ENCODE results near the gene CUL4A. TPM values are rescaled to one million over a fixed set of nuclear protein-coding genes. Genes with fewer than 3 reads are reported as not detected.

CUL4A gene
- total RNA-seq, 2 experiments from 2014 or later = 87.7 to 88.9 TPM

- Mint-ChIP-seq H3K36me3 (peaks cover 4% of the 10 kb centered on the region), H3K9me3 (no peaks in the 10 kb centered on the region), H3K27me3 (no peaks in the 10 kb centered on the region), H3K27ac (peak overlapping the region; percentile 31), H3K4me1 (no peaks in the 10 kb centered on the region), H3K4me3 (no peak overlapping the region)
- no peak for DNase-seq
Observed at GRCh38 chr13:113267642-113268405, 58.4 kb downstream of the CUL4A start.

- Mint-ChIP-seq H3K27ac (no peak overlapping the region), H3K9me3 (no peaks in the 10 kb centered on the region), H3K4me1 (peaks cover 3% of the 10 kb centered on the region), H3K4me3 (no peak overlapping the region), H3K27me3 (no peaks in the 10 kb centered on the region), H3K36me3 (peaks cover 3% of the 10 kb centered on the region)
- DNase-seq = no peak
Observed at GRCh38 chr13:113272031-113272430, 62.6 kb downstream of the CUL4A start.

GRCh38 chr13:113272701-113273181 lies 63.3 kb downstream of the CUL4A start:
- DNase-seq = no peak
- H3K4me3 Mint-ChIP-seq = no peak overlapping the region
- peaks cover 3% of the 10 kb centered on the region for H3K36me3 Mint-ChIP-seq
- no peak overlapping the region for H3K27ac Mint-ChIP-seq
- H3K9me3 Mint-ChIP-seq = no peaks in the 10 kb centered on the region
- no peaks in the 10 kb centered on the region for H3K27me3 Mint-ChIP-seq
- H3K4me1 Mint-ChIP-seq = peaks cover 3% of the 10 kb centered on the region

GRCh38 chr13:113273321-113273720 lies 63.9 kb downstream of the CUL4A start:
- H3K36me3 Mint-ChIP-seq = peaks cover 3% of the 10 kb centered on the region
- H3K9me3 Mint-ChIP-seq = no peaks in the 10 kb centered on the region
- DNase-seq = no peak
- H3K4me3 Mint-ChIP-seq = no peak overlapping the region
- H3K27me3 Mint-ChIP-seq = no peaks in the 10 kb centered on the region
- no peak overlapping the region for H3K27ac Mint-ChIP-seq
- H3K4me1 Mint-ChIP-seq = peaks cover 3% of the 10 kb centered on the region

GRCh38 chr13:113273851-113274590 lies 64.6 kb downstream of the CUL4A start:
- Mint-ChIP-seq H3K27ac (no peak overlapping the region), H3K4me1 (peaks cover 3% of the 10 kb centered on the region), H3K27me3 (no peaks in the 10 kb centered on the region), H3K36me3 (peaks cover 5% of the 10 kb centered on the region), H3K9me3 (no peaks in the 10 kb centered on the region), H3K4me3 (no peak overlapping the region)
- DNase-seq = no peak

GRCh38 chr13:113274721-113275120 lies 65.3 kb downstream of the CUL4A start:
- no peaks in the 10 kb centered on the region for H3K9me3 Mint-ChIP-seq
- H3K36me3 Mint-ChIP-seq = peaks cover 5% of the 10 kb centered on the region
- H3K27me3 Mint-ChIP-seq = no peaks in the 10 kb centered on the region
- no peak overlapping the region for H3K27ac Mint-ChIP-seq
- H3K4me3 Mint-ChIP-seq = no peak overlapping the region
- H3K4me1 Mint-ChIP-seq = peaks cover 3% of the 10 kb centered on the region
- DNase-seq = no peak

GRCh38 chr13:113275387-113275786 lies 66.0 kb downstream of the CUL4A start:
- Mint-ChIP-seq H3K4me3 (no peak overlapping the region), H3K27ac (no peak overlapping the region), H3K36me3 (peaks cover 5% of the 10 kb centered on the region), H3K9me3 (no peaks in the 10 kb centered on the region), H3K4me1 (peaks cover 3% of the 10 kb centered on the region), H3K27me3 (no peaks in the 10 kb centered on the region)
- DNase-seq = peak; percentile 25

GRCh38 chr13:113280126-113280525 lies 70.7 kb downstream of the CUL4A start:
- H3K27me3 Mint-ChIP-seq = peaks cover 6% of the 10 kb centered on the region
- no peak overlapping the region for H3K4me3 Mint-ChIP-seq

GRCh38 chr13:113283904-113284303 lies 74.5 kb downstream of the CUL4A start:
- no peak overlapping the region for H3K27ac Mint-ChIP-seq
- H3K27me3 Mint-ChIP-seq = peaks cover 13% of the 10 kb centered on the region
- no peak overlapping the region for H3K4me3 Mint-ChIP-seq
- no peaks in the 10 kb centered on the region for H3K4me1 Mint-ChIP-seq
- DNase-seq = no peak
- no peaks in the 10 kb centered on the region for H3K9me3 Mint-ChIP-seq
- H3K36me3 Mint-ChIP-seq = no peaks in the 10 kb centered on the region

More at GRCh38 chr13:113280126-113280525, 70.7 kb downstream of the CUL4A start:
- peaks cover 2% of the 10 kb centered on the region for H3K36me3 Mint-ChIP-seq
- H3K4me1 Mint-ChIP-seq = peaks cover 3% of the 10 kb centered on the region
- H3K9me3 Mint-ChIP-seq = no peaks in the 10 kb centered on the region
- H3K27ac Mint-ChIP-seq = no peak overlapping the region
- no peak for DNase-seq

GRCh38 chr13:113288880-113289279 lies 79.5 kb downstream of the CUL4A start:
- H3K4me1 Mint-ChIP-seq = peaks cover 10% of the 10 kb centered on the region
- H3K9me3 Mint-ChIP-seq = no peaks in the 10 kb centered on the region
- no peaks in the 10 kb centered on the region for H3K36me3 Mint-ChIP-seq
- H3K27me3 Mint-ChIP-seq = peaks cover 51% of the 10 kb centered on the region
- no peak overlapping the region for H3K27ac Mint-ChIP-seq
- no peak overlapping the region for H3K4me3 Mint-ChIP-seq
- DNase-seq = no peak

- H3K9me3 Mint-ChIP-seq = no peaks in the 10 kb centered on the region
- no peak overlapping the region for H3K27ac Mint-ChIP-seq
- H3K4me3 Mint-ChIP-seq = no peak overlapping the region
- peaks cover 10% of the 10 kb centered on the region for H3K4me1 Mint-ChIP-seq
- no peaks in the 10 kb centered on the region for H3K36me3 Mint-ChIP-seq
- peaks cover 52% of the 10 kb centered on the region for H3K27me3 Mint-ChIP-seq
- no peak for DNase-seq
Observed at GRCh38 chr13:113291129-113291528, 81.7 kb downstream of the CUL4A start.

- peaks cover 58% of the 10 kb centered on the region for H3K27me3 Mint-ChIP-seq
- H3K36me3 Mint-ChIP-seq = peaks cover 6% of the 10 kb centered on the region
- peak overlapping the region; percentile 35 for H3K4me3 Mint-ChIP-seq
- H3K4me1 Mint-ChIP-seq = peaks cover 15% of the 10 kb centered on the region
- H3K9me3 Mint-ChIP-seq = peaks cover 4% of the 10 kb centered on the region
- DNase-seq = peak; percentile 19
- no peak overlapping the region for H3K27ac Mint-ChIP-seq
Observed at GRCh38 chr13:113292021-113292862, 82.8 kb downstream of the CUL4A start.

- Mint-ChIP-seq H3K9me3 (peaks cover 5% of the 10 kb centered on the region), H3K36me3 (peaks cover 9% of the 10 kb centered on the region), H3K4me3 (no peak overlapping the region), H3K27ac (no peak overlapping the region), H3K27me3 (peaks cover 51% of the 10 kb centered on the region), H3K4me1 (peaks cover 26% of the 10 kb centered on the region)
- no peak for DNase-seq
Observed at GRCh38 chr13:113293686-113294085, 84.3 kb downstream of the CUL4A start.

GRCh38 chr13:113295776-113296175 lies 86.4 kb downstream of the CUL4A start:
- Mint-ChIP-seq H3K36me3 (peaks cover 11% of the 10 kb centered on the region), H3K4me1 (peaks cover 30% of the 10 kb centered on the region), H3K9me3 (peaks cover 5% of the 10 kb centered on the region), H3K27me3 (peaks cover 34% of the 10 kb centered on the region), H3K4me3 (peak overlapping the region; percentile 95), H3K27ac (peak overlapping the region; percentile 97)
- DNase-seq = no peak

Measured in activated naive CD8-positive, alpha-beta T cell treated with anti-CD3 and anti-CD28 coated beads for 36 hours (primary cell).